Mammary epithelial cell (primary cell): ENCODE results near the gene CYP4F8.

Experiments used
- CTCF ChIP-seq, 2 donors: IDR thresholded peaks in 1 of 2; conservative IDR thresholded peaks in 1 of 2; 2 replicates each; pipeline ENCODE4 v1.5.1; 2011 to 2012; ENCODE audit warnings: inconsistent platforms in 2 of 2, low read length in 2 of 2, mild to moderate bottlenecking in 2 of 2, control low read depth in 1 of 2, low read depth in 1 of 2; ENCODE audit not compliant: insufficient read depth in 1 of 2; ENCODE audit errors: extremely low read depth in 1 of 2
- EZH2 ChIP-seq: IDR thresholded peaks from 2 replicates; pipeline ENCODE4 v1.6.1; 2012; ENCODE audit warnings: low read length, inconsistent platforms, borderline replicate concordance

- TF ChIP-seq CTCF (conservative IDR thresholded peaks at IDR 0.05 in 1 of 2, IDR thresholded peaks at IDR 0.05 in 1 of 2; ENCODE audit: extremely low read depth in 1 of 2, insufficient read depth in 1 of 2, low read depth in 1 of 2, low read length in 2 of 2) (no peak), EZH2 (no peak)
These were observed 20.2 kb downstream of the CYP4F8 start for GRCh38 chr19:15635016-15635805.
